Upper lobe of left lung (tissue), 4 donors: ENCODE data around the gene ABR.

Experiments used
- CTCF ChIP-seq, 6 experiments: fragments of 450-650 bp in 4 of 6; fragments of 200-600 bp in 2 of 6; sonication (generic) in 2 of 6; IDR thresholded peaks; one replicate each; pipeline ENCODE4 v1.5.1; 2016 to 2019; ENCODE audit warnings: antibody characterized with exemption in 6 of 6
- EP300 ChIP-seq, 4 donors: sonication (generic); formaldehyde crosslinking; IDR thresholded peaks; one replicate each; pipeline ENCODE4 v1.5.1; 2017; ENCODE audit warnings: antibody characterized with exemption in 4 of 4, control low read depth in 2 of 4
- POLR2A ChIP-seq, 4 donors: fragments of 450-650 bp; IDR thresholded peaks; one replicate each; pipeline ENCODE4 v1.5.1; 2016 to 2017; ENCODE audit warnings: antibody characterized with exemption in 4 of 4, mild to moderate bottlenecking in 2 of 4

DNA sequence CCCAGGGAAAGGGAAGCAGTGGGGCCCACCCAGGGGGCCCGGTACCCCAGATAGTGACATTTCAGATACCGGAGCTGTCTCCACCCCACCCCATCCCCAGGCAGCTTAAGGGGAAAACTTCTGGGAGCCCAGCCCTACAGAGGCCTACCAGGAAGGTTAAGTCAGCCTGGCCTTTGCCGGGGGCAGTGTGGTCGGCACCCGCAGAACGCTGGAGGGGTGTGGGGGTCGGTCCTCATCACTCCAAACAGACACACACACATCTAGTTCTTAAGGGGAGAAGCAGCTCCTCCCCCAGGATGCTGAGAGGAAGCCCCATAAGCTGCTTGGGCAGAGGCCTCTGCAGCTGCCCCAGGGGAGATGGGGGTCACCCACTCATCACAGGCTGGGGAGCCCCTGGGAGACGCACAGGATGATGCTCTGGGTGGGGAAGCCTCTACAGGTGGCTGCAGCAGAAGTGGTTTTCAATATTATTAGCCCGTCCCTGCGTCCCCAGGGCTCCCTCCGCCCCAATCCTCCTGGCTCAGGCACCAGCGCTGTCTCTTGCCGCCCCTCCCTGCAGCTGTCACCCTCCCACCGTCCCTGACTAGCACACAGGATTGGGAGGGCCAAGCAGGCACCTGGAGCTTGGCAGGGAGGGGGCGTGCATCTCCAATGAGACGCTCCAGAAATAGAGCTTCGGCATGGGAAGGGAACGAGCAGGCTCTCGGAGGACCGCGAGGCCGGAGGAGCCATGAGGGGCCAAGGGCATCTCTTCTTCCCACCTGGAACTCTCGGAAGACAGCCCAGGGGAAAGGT lies 1.4 kb upstream of the ABR start:
- TF ChIP-seq POLR2A (IDR thresholded peaks at IDR 0.05): no peak
- no peak for TF ChIP-seq CTCF (IDR thresholded peaks at IDR 0.05)
- no peak for TF ChIP-seq EP300 (IDR thresholded peaks at IDR 0.05)
